Measurements from ENCODE around the gene HDHD5. TPM values are rescaled to one million over a fixed set of nuclear protein-coding genes. Genes with fewer than 3 reads are reported as not detected.
A peak's percentile ranks its signal among the peaks of the same experiment; 100 is the strongest.
"Not testable (repeated sequence)": the region's sequence is repeated elsewhere in the genome, so short reads cannot be mapped to it uniquely, and the experiment has no call there.

Gene HDHD5
- total RNA-seq, 2 experiments from 2014 or later, result 11.0 to 11.6 TPM

DNA sequence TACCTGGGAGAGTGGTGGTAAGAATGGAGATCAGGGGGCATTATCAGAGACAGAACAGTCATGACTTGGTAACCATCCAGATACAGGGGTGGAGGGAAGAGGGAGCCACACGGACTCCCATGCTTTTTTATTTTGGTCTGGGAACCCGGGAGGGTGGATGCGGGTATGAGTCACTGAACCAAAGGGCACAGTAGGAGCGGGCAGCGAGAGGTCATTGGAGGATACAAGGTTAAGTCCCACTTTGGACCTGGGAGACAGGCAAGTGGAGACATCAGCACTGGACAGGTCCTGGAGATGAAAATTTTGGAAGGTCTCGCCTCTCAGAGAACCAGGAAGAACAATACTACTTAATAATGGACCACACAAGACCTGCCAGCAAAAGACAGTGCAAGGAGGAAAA lies 6.7 kb downstream of the HDHD5 start:
- peaks cover 29% of the 10 kb centered on the region for H3K36me3 Mint-ChIP-seq (ENCODE audit: low read depth)
- Histone ChIP-seq H3K27ac (ENCODE audit: low read depth in 1 of 2, low read length in 2 of 2) (no peak overlapping the region), H3K4me1 (ENCODE audit: insufficient read depth, low read length) (peaks cover 12% of the 10 kb centered on the region), H3K27me3 (ENCODE audit: control insufficient read depth in 1 of 2, insufficient read depth in 2 of 2, low read length in 2 of 2) (no peaks in the 10 kb centered on the region), H3K9me3 (ENCODE audit: control insufficient read depth in 1 of 2, insufficient read depth in 1 of 2, low read length in 2 of 2) (no peaks in the 10 kb centered on the region), H3K36me3 (ENCODE audit: insufficient read depth, low read length) (peaks cover 26% of the 10 kb centered on the region), H3K4me3 (ENCODE audit: low read length) (no peak overlapping the region)
- no peak overlapping the region for H3K4me3 Mint-ChIP-seq
- TF ChIP-seq, protein P1, sequence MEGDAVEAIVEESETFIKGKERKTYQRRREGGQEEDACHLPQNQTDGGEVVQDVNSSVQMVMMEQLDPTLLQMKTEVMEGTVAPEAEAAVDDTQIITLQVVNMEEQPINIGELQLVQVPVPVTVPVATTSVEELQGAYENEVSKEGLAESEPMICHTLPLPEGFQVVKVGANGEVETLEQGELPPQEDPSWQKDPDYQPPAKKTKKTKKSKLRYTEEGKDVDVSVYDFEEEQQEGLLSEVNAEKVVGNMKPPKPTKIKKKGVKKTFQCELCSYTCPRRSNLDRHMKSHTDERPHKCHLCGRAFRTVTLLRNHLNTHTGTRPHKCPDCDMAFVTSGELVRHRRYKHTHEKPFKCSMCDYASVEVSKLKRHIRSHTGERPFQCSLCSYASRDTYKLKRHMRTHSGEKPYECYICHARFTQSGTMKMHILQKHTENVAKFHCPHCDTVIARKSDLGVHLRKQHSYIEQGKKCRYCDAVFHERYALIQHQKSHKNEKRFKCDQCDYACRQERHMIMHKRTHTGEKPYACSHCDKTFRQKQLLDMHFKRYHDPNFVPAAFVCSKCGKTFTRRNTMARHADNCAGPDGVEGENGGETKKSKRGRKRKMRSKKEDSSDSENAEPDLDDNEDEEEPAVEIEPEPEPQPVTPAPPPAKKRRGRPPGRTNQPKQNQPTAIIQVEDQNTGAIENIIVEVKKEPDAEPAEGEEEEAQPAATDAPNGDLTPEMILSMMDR (IDR thresholded peaks at IDR 0.05), result no peak
- peak overlapping the region; percentile 54 for H3K27ac Mint-ChIP-seq
- no peak for ATAC-seq (ENCODE audit: poor library complexity)
- CTCF ChIA-PET, result no interaction called here
- no peaks in the 10 kb centered on the region for H3K27me3 Mint-ChIP-seq
- H3K9me3 Mint-ChIP-seq, result no peaks in the 10 kb centered on the region
- peaks cover 34% of the 10 kb centered on the region for H3K4me1 Mint-ChIP-seq (ENCODE audit: low read depth)
- intact Hi-C loops (cut with DNase I, micrococcal nuclease), result no loop called here
- POLR2A ChIA-PET, result no interaction called here
- no peak for DNase-seq

DNA sequence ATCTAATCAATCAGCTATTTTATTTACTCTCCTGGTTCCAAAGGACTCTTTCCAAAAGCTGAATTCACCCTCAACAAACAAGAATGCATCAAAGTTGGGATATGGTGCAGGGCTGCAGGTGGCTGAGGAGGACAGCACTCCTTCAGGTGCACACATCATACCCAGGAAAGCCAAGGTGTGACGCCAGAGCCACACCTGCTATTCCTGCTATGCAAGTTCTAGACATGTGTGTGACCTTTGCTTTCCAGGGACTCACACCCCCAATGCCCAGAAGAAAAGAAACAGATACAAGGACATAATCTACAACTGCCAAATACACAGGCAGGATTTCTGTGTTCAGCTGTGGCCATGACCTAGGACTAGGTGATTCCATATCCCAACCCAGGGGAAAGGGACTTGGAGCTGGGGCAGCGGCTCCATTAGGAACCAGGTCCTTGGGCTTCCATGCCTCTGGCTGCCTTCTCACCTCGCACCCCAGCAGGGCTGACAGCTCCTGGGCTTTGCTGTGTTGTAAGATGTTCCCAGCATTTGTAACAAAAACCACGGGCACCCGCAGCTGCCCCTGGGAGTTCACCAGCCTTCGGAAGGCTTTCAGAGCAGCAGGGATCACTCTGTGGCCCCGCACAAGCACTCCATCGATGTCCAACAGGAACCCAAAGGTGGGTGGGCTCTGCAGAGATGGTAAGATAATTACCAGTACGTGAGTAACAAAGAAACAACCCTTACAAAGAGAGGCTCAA lies 9.8 kb downstream of the HDHD5 start:
- H3K27ac ChIP-seq (ENCODE audit: low read depth in 1 of 2, low read length in 2 of 2), result no peak overlapping the region
- no peak for ATAC-seq (ENCODE audit: poor library complexity)
- intact Hi-C loops (cut with DNase I, micrococcal nuclease), result no loop called here
- Mint-ChIP-seq H3K4me1 (ENCODE audit: low read depth) (peaks cover 18% of the 10 kb centered on the region), H3K9me3 (no peaks in the 10 kb centered on the region), H3K27ac (no peak overlapping the region), H3K27me3 (no peaks in the 10 kb centered on the region), H3K36me3 (ENCODE audit: low read depth) (peaks cover 38% of the 10 kb centered on the region), H3K4me3 (no peak overlapping the region)
- H3K9me3 ChIP-seq (ENCODE audit: control insufficient read depth in 1 of 2, insufficient read depth in 1 of 2, low read length in 2 of 2), result no peaks in the 10 kb centered on the region
- no peaks in the 10 kb centered on the region for H3K27me3 ChIP-seq (ENCODE audit: control insufficient read depth in 1 of 2, insufficient read depth in 2 of 2, low read length in 2 of 2)
- CTCF ChIA-PET, result interaction anchor here (1.3 kb wide), 1 partner anchor 23 kb away, joined by 3 read pairs; no protein-coding TSS in a partner anchor
- H3K4me3 ChIP-seq (ENCODE audit: low read length), result no peak overlapping the region
- POLR2A ChIA-PET, result no interaction called here
- peaks cover 33% of the 10 kb centered on the region for H3K36me3 ChIP-seq (ENCODE audit: insufficient read depth, low read length)
- DNase-seq, result no peak
- TF ChIP-seq, protein P1 (IDR thresholded peaks at IDR 0.05), result no peak
- no peaks in the 10 kb centered on the region for H3K4me1 ChIP-seq (ENCODE audit: insufficient read depth, low read length)

DNA sequence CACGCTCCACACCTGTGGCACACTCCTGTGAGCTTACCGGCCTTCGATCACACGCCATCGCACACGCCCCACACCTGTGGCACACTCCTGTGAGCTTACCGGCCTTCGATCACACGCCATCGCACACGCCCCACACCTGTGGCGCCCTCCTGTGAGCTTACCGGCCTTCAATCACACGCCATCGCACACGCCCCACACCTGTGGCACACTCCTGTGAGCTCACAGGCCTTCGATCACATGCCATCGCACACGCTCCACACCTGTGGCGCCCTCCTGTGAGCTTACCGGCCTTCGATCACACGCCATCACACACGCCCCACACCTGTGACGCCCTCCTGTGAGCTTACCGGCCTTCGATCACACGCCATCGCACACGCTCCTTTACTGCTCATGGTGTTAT lies 11.6 kb downstream of the HDHD5 start:
- H3K27me3 ChIP-seq (ENCODE audit: control insufficient read depth in 1 of 2, insufficient read depth in 2 of 2, low read length in 2 of 2); intact Hi-C loops (cut with DNase I, micrococcal nuclease); H3K4me3 ChIP-seq (ENCODE audit: low read length); H3K4me1 ChIP-seq (ENCODE audit: insufficient read depth, low read length); H3K4me1 Mint-ChIP-seq (ENCODE audit: low read depth); CTCF ChIA-PET; H3K27ac ChIP-seq (ENCODE audit: low read depth in 1 of 2, low read length in 2 of 2); H3K27me3 Mint-ChIP-seq; DNase-seq; H3K9me3 ChIP-seq (ENCODE audit: control insufficient read depth in 1 of 2, insufficient read depth in 1 of 2, low read length in 2 of 2); ATAC-seq (ENCODE audit: poor library complexity); H3K27ac Mint-ChIP-seq; POLR2A ChIA-PET; H3K9me3 Mint-ChIP-seq; H3K4me3 Mint-ChIP-seq: not testable (repeated sequence)
- peaks cover 45% of the 10 kb centered on the region for H3K36me3 ChIP-seq (ENCODE audit: insufficient read depth, low read length)
- peaks cover 49% of the 10 kb centered on the region for H3K36me3 Mint-ChIP-seq (ENCODE audit: low read depth)
